ENCODE results near the gene CLIP3.

DNA sequence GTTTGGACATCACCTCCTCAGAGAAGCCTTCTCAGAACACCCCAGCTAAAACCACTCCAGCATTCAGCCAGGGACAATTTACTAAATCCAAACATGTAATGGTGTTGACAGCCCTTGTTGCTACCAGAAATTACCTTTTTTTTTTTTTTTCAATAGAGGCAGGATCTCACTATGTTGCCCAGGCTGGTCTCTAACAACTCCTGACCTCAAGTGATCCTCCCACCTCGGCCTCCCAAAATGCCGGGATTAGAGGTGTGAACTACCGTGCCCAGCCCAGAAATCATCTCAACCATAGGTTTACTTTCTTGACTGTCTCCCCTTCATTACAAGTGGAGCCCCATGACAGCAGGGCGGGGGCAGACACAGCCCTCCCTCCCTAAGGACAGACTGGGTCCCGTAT, 9.2 kb downstream of the CLIP3 start:
- no peak for TF ChIP-seq CTCF (IDR thresholded peaks at IDR 0.05; ENCODE audit: low read depth, low read length, missing input control)
- TF ChIP-seq ATF3 (IDR thresholded peaks at IDR 0.05) = no peak
- TF ChIP-seq, protein P1, sequence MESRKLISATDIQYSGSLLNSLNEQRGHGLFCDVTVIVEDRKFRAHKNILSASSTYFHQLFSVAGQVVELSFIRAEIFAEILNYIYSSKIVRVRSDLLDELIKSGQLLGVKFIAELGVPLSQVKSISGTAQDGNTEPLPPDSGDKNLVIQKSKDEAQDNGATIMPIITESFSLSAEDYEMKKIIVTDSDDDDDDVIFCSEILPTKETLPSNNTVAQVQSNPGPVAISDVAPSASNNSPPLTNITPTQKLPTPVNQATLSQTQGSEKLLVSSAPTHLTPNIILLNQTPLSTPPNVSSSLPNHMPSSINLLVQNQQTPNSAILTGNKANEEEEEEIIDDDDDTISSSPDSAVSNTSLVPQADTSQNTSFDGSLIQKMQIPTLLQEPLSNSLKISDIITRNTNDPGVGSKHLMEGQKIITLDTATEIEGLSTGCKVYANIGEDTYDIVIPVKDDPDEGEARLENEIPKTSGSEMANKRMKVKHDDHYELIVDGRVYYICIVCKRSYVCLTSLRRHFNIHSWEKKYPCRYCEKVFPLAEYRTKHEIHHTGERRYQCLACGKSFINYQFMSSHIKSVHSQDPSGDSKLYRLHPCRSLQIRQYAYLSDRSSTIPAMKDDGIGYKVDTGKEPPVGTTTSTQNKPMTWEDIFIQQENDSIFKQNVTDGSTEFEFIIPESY (IDR thresholded peaks at IDR 0.05) = no peak
- TF ChIP-seq TAF1 (conservative IDR thresholded peaks at IDR 0.05) = no peak
- TF ChIP-seq REST (IDR thresholded peaks at IDR 0.05) = no peak
- TF ChIP-seq RXRA (IDR thresholded peaks at IDR 0.05) = no peak
- TF ChIP-seq EGR1 (IDR thresholded peaks at IDR 0.05; ENCODE audit: low read depth in 2 of 2) = no peak
- TF ChIP-seq, protein P2, sequence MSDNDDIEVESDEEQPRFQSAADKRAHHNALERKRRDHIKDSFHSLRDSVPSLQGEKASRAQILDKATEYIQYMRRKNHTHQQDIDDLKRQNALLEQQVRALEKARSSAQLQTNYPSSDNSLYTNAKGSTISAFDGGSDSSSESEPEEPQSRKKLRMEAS (IDR thresholded peaks at IDR 0.05) = no peak
- TF ChIP-seq JUND (IDR thresholded peaks at IDR 0.05) = no peak

Data from liver (tissue), 3 donors.